SK-N-SH (cell line): ENCODE results near the gene RBM47.

ENCODE experiments used
- CHD2 ChIP-seq: fragments of 150-350 bp; IDR thresholded peaks from 2 replicates; pipeline ENCODE4 v1.6.1; 2018; ENCODE audit warnings: low read length; ENCODE audit not compliant: partially characterized antibody
- TF ChIP-seq, protein P1 (sequence below): fragments of 200-600 bp; sonication (generic); IDR thresholded peaks from 2 replicates; pipeline ENCODE4 v1.6.1; 2017; ENCODE audit warnings: antibody characterized with exemption, mild to moderate bottlenecking, moderate library complexity

DNA sequence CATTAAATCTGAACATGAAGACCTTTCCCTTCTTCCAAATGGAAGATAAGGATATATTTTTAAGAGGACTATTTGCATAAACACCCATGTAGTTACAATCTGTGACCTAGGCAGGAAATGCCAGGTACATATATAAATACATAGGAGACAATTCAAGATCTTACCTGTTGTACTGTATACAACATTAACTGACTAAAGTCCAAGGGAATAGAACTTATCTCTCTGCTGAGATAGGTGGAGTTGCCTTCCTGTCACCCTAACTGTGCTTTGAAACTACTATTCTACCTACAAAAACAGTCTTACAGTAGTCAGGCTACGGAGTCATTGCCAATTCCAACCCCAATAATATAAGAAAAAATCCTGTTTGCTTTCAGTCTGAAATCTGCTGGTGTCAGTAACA, 188.2 kb downstream of the RBM47 start:
- TF ChIP-seq CHD2: no peak
- TF ChIP-seq, protein P1, sequence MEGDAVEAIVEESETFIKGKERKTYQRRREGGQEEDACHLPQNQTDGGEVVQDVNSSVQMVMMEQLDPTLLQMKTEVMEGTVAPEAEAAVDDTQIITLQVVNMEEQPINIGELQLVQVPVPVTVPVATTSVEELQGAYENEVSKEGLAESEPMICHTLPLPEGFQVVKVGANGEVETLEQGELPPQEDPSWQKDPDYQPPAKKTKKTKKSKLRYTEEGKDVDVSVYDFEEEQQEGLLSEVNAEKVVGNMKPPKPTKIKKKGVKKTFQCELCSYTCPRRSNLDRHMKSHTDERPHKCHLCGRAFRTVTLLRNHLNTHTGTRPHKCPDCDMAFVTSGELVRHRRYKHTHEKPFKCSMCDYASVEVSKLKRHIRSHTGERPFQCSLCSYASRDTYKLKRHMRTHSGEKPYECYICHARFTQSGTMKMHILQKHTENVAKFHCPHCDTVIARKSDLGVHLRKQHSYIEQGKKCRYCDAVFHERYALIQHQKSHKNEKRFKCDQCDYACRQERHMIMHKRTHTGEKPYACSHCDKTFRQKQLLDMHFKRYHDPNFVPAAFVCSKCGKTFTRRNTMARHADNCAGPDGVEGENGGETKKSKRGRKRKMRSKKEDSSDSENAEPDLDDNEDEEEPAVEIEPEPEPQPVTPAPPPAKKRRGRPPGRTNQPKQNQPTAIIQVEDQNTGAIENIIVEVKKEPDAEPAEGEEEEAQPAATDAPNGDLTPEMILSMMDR: no peak
